Jurkat, Clone E6-1 (cell line): ENCODE data around the gene OR52N2. TPM values are rescaled to one million over a fixed set of nuclear protein-coding genes. Genes with fewer than 3 reads are reported as not detected.
A peak's percentile ranks its signal among the peaks of the same experiment; 100 is the strongest.

Experiments
- DNase-seq: peaks from one replicate; pipeline ENCODE4 v3.0.0-alpha.2; 2011; ENCODE audit warnings: low read depth, low spot score
- H3K4me3 ChIP-seq: 2 replicates; pipeline ENCODE4 v1.5.1; 2011; ENCODE audit warnings: mild to moderate bottlenecking, low read length, control low read depth, moderate library complexity
- polyA plus RNA-seq: library from polyadenylated mRNA; unstranded; fragments of >200 nt; gene quantifications from one replicate; pipeline ENCODE4 v1.2.1, GENCODE V29; 2012; ENCODE audit warnings: missing spikeins; ENCODE audit not compliant: insufficient read length, insufficient read depth

Gene OR52N2
- not detected for polyA plus RNA-seq

DNA sequence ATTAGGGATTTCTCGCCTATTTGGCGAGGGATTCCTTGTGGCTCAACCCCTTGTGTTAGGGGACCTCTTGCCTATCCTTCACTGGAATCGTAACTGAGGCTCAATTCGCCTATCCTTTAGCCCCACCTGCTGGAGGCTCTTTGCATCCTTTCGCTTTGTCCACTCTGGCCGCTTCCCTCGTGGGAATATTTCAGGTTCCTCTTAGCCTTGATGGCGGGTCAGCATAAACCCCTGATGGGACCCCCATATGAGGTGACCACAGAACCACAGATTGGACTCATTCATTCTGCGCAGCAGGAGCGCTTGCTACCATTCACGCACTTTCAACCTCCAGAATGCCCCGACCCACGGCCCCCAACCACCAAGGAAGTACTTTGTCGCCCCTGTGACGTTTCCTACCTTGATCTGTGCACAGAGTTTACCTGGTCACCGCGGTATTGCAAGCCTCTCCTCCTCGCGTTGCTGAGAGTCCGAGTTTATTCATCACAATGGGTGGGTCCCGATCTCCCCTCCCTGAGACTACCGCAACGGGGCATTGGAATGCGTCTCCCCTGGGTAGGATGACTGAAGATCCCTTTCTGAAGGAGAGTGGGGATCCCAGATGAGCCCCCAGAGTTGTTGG is at the start of gene OR52N2:
TSS of gene OR52N2 (plus strand) at position 425 of the 622 bp plus-strand sequence. CDS start 11,412 bp downstream, outside the sequence.
- DNase-seq: peak; percentile 60
- peak within 1 kb of the TSS; percentile 55 for H3K4me3 ChIP-seq

DNA sequence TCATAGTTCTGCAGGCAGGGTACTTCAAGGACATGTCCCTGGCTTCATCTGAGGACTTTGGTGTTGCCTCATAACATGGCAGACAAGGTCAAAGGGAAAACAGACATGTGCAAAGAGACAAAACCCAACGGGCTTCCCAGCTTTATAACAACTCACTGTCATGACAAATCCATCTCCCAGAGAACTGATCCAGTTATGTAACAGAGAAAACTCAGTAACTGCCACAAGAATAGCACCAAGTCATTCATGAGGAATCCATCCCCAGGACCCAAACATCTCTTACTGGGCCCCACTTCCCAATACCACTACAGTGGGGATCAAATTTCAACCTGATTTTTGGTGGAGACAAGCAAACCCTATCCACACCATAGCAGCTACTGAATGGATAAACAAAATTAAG is 41.7 kb upstream of the OR52N2 start:
- no peak overlapping the region for H3K4me3 ChIP-seq
- no peak for DNase-seq

- H3K4me3 ChIP-seq: no peak within 1 kb of the TSS
- DNase-seq: no peak
Observed at GRCh38 chr11:5783255-5783654, 25.5 kb upstream of the OR52N2 start, which contains the start of gene OR52N5. Gene OR52N5 (minus strand): TSS chr11:5783355. CDS start chr11:5778634, 4,721 bp downstream.

DNA sequence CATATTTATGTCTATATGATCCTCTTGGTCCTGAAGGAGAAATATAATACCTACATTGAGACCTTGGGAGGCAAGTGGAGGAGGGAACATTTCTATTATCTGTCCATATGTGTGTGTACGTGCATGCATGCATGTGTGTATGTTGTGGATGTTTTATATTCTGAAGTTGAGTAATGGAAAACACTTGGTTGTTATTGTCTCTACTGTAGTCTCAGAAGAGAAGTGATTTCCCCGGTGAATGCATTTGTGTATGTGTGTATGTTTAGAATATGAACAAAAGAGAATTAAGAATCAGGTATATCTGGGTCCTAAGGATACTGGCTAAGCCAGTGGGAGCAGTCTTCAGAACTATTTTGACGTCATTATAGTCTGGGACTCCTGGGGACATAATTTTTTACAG is 17.6 kb upstream of the OR52N2 start, which contains the start of gene OR52N1:
TSS of gene OR52N1 (minus strand) at position 101 of the 400 bp plus-strand sequence. CDS start 2,449 bp downstream, outside the sequence.
- H3K4me3 ChIP-seq: no peak within 1 kb of the TSS
- DNase-seq: no peak

DNA sequence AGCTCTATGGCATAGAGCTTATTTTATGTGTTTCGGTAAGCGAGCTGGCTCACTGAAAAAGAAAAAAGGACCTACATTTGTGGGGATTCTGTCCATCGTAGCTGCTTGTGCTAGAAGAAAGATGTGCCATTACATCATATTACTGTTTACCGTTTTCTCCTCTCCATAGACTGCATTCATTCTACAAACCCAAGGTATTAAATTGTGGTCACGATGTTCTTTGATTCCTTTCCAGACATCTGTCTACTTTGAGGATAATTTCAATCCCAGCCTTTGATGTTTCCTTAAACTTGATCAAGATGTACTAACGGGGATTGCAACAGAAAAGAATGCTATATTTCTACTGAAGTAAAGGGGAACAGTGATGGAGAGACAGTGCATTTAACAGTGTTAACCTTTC is 12.2 kb upstream of the OR52N2 start:
- no peak overlapping the region for H3K4me3 ChIP-seq
- no peak for DNase-seq

GRCh38 chr11:5803982-5804381 is 4.7 kb upstream of the OR52N2 start:
- no peak overlapping the region for H3K4me3 ChIP-seq
- no peak for DNase-seq

DNA sequence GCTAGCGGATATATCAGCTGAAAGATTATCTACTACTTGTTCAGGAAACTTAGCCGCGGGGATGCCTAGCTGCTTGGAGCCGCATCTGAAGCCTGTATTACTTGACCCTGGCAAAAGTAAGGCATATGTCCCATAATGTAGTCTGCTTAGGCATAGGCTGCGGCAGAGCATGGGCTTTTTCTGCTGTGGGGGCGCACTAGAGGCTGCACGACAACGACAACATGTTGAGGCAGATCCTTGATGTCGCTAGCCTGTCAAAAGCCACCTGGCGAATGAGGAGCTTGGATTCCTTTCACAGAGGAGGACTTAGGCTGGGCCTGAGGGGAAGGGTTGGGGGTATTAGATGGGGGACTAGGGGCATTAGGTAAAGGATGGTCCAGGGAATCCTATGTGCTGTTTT is 1.1 kb upstream of the OR52N2 start:
- no peak for DNase-seq
- H3K4me3 ChIP-seq: no peak overlapping the region

DNA sequence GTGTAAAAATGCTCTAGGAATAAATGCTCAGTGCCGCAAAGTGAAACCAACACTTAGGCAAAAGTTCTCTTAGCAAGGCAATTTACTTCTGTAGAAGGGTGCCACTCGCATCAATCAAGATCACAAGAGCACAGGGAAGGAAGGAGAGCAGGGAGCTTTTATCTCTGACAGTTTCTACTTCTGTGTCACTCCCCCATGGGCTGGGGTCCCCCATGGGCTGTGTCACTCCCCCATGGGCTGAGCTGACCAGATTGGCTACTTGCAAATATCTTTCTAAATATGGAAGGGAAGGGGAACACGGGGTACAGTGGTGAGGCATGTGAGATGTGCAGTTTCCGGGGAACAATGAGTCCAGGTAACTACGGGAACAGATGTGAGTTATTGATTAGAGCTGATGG is 397 bp downstream of the OR52N2 start:
- H3K4me3 ChIP-seq: peak overlapping the region; percentile 55
- DNase-seq: peak; percentile 12

- DNase-seq: no peak
- no peak overlapping the region for H3K4me3 ChIP-seq
Observed at GRCh38 chr11:5809905-5810795, 1.4 kb downstream of the OR52N2 start.

DNA sequence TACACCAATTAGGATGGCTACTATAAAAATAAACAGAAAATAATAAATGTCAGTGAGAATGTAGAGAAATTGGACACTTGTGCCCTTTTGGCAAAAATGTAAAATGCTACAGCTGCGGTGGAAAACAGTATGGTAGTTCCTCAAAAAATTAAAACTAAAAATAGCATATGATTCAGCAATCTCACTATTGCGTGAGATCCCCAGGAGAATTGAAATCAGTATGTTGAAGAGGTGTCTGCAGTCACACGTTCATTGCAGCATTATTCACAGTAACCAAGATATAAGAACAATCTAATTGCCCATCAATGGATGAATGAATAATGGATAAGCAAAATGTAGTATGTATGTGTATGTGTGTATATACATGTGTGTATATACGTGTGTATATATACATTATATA is 6.8 kb downstream of the OR52N2 start:
- no peak overlapping the region for H3K4me3 ChIP-seq
- no peak for DNase-seq

- DNase-seq: no peak
- H3K4me3 ChIP-seq: no peak overlapping the region
Observed at GRCh38 chr11:5818245-5818886, 9.6 kb downstream of the OR52N2 start.

- no peak overlapping the region for H3K4me3 ChIP-seq
- no peak for DNase-seq
Observed at GRCh38 chr11:5831196-5831829, 22.6 kb downstream of the OR52N2 start.

DNA sequence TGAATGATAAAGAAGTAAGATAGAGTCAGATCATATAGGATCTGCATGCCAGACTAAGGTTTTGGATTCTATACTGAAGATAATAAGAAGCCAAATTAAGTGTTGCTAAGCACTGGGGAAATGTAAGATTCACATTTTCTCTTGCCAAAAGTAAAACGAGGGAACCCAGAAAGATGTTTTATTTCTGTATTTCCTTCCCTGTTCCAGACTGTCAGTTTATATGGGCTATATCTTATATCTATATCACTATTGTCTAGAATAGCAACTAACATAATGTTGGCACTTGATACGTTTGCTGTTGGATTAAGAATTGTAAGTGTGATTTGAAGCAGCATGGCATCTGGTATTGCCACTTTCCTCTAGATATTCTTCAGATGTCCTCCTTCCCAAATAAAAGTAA is 24.7 kb downstream of the OR52N2 start:
- H3K4me3 ChIP-seq: no peak overlapping the region
- DNase-seq: no peak

GRCh38 chr11:5837695-5838094 is 29.0 kb downstream of the OR52N2 start:
- DNase-seq: no peak
- no peak overlapping the region for H3K4me3 ChIP-seq

DNA sequence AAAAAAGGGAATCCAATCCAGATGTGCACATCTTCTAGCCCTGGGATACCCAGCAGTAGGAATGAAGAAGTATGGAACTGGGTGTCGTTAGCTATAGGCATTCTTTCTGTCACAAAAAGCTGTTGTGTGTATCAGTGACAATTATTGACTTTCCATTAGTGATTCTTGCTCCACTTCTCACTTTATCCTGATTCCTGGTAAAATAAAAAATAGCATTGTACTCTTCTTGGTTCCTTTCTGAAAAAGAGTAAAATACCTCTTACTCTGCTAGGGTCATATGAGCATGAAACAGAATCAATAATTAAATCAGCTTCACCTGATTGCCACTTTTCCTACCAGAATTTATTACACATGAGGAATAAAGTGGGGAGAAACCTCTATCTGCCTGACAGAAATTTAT is 33.1 kb downstream of the OR52N2 start, which contains the start of gene OR52E6:
TSS of gene OR52E6 (minus strand) at position 101 of the 400 bp plus-strand sequence. CDS start at position 101, 0 bp downstream.
- H3K4me3 ChIP-seq: no peak within 1 kb of the TSS
- DNase-seq: no peak

GRCh38 chr11:5846701-5847100 is 38.0 kb downstream of the OR52N2 start:
- no peak overlapping the region for H3K4me3 ChIP-seq
- no peak for DNase-seq

DNA sequence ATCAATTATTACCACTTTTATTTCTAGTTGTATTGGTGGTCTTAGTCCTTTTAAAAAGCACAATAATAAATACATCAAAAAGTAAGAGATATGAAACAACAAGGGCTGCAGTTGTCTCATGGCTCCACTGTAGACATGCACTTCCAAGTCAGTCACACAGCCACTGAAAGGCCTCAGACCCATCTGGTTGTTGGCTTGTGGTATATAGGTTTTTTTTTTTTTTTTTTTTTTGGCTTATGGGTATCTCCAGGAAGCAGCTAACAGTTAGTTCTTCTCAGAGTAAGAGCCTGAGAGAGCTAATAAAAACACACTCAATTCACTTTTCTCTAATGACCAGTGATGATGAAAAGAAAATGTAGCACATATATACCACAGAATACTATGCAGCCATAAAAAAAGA is 39.0 kb downstream of the OR52N2 start:
- DNase-seq: peak; percentile 77
- H3K4me3 ChIP-seq: no peak overlapping the region

- peak; percentile 33 for DNase-seq
- H3K4me3 ChIP-seq: no peak overlapping the region
Observed at GRCh38 chr11:5851002-5851401, 42.3 kb downstream of the OR52N2 start.

DNA sequence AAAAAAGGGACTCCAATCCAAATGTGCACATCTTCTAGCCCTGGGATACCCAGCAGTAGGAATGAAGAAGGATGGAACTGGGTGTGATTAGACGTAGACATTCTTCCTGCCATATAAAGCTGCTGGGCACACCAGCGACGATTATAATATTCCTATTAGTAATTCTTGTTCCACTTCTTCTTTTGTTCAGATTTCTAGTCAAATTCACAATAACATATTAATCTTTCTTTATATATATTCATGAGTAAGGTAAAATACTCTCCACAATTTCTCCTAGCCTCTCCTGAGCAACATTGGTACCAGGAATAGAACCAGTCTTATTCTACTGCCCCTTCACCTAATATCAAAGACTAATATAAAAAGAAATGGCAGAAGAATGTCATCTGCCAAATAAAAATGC is 48.9 kb downstream of the OR52N2 start, which contains the start of gene OR52E8:
TSS of gene OR52E8 (minus strand) at position 101 of the 400 bp plus-strand sequence. CDS start at position 101, 0 bp downstream.
- no peak within 1 kb of the TSS for H3K4me3 ChIP-seq
- no peak for DNase-seq
